ENCODE data around the gene CCDC178. TPM values are rescaled to one million over a fixed set of nuclear protein-coding genes. Genes with fewer than 3 reads are reported as not detected.

The CCDC178 gene
- total and polyA plus RNA-seq, 2 of the 4 experiments (the other 2 are of a cell fraction) = not detected

GRCh38 chr18:32920796-32921787 lies 519.4 kb downstream of the CCDC178 start:
- Histone ChIP-seq H3K27me3 (ENCODE audit: control insufficient read depth, insufficient read depth, low read length) (no peaks in the 10 kb centered on the region), H3K4ac (ENCODE audit: low read depth, low read length) (no peak overlapping the region), H2BK20ac (ENCODE audit: low read depth, low read length) (no peak overlapping the region), H4K8ac (ENCODE audit: low read depth in 2 of 2, low read length in 2 of 2) (no peak overlapping the region), H3K27ac (ENCODE audit: insufficient read depth, low read length) (no peak overlapping the region), H2BK15ac (ENCODE audit: low read depth, low read length) (no peak overlapping the region), H3K4me1 (ENCODE audit: control insufficient read depth, insufficient read depth, low read length) (peaks cover 1% of the 10 kb centered on the region; the same call in 1 of the 2 replicates), H3K36me3 (ENCODE audit: control insufficient read depth, insufficient read depth, low read length) (no peaks in the 10 kb centered on the region), H3K79me1 (ENCODE audit: low read depth in 1 of 2, low read length in 2 of 2) (no peaks in the 10 kb centered on the region), H3K9ac (ENCODE audit: low read depth, low read length) (no peak overlapping the region), H3K4me3 (ENCODE audit: insufficient read depth, low read depth, low read length) (no peak overlapping the region), H2BK5ac (ENCODE audit: low read depth, low read length, poor library complexity, severe bottlenecking) (no peak overlapping the region), H3K4me2 (ENCODE audit: low read depth, low read length) (no peak overlapping the region), H3K9me3 (ENCODE audit: control insufficient read depth, insufficient read depth, low read length) (no peaks in the 10 kb centered on the region), H3K56ac (ENCODE audit: extremely low read depth, insufficient read depth, low read length) (no peak overlapping the region), H4K20me1 (ENCODE audit: insufficient read depth, low read length) (no peaks in the 10 kb centered on the region), H2AK5ac (ENCODE audit: low read depth, low read length) (no peak overlapping the region), H3K14ac (replicated peaks; ENCODE audit: low read depth, low read length) (no peak overlapping the region), H3K23ac (ENCODE audit: low read depth, low read length) (no peak overlapping the region), H2BK120ac (ENCODE audit: low read depth, low read length) (no peak overlapping the region), H3K18ac (ENCODE audit: low read depth, low read length) (no peak overlapping the region), H2AK9ac (replicated peaks; ENCODE audit: low read depth, low read length, poor library complexity) (no peak overlapping the region), H2AFZ (replicated peaks; ENCODE audit: low read length, poor library complexity) (no peak overlapping the region), H4K5ac (ENCODE audit: low read depth, low read length) (no peak overlapping the region), H3K9me1 (ENCODE audit: insufficient read depth, low read length) (no peaks in the 10 kb centered on the region), H4K91ac (ENCODE audit: insufficient read depth, low read depth, low read length) (no peak overlapping the region)
- CTCF ChIA-PET = no interaction called here
- peak; percentile 95 for DNase-seq
- TF ChIP-seq USF2 (IDR thresholded peaks at IDR 0.05; ENCODE audit: low read depth, low read length) (no peak), FOS (IDR thresholded peaks at IDR 0.05; ENCODE audit: low read depth, low read length) (peak; percentile 89), BHLHE40 (IDR thresholded peaks at IDR 0.05; ENCODE audit: low read depth, low read length) (peak; percentile 60; the same call in 1 of the 2 replicates), CEBPB (IDR thresholded peaks at IDR 0.05; ENCODE audit: low read depth, low read length) (peak; percentile 92)
- WGBS, 2 experiments (ENCODE audit: extremely low coverage in 2 of 2, insufficient read length in 1 of 2) = no CpG with 5 or more reads among the region's 8 CpGs
- in situ Hi-C loops (cut with MboI; ENCODE audit: low sequenced_read_pairs) = no loop called here
- dilution Hi-C loops (cut with HindIII; ENCODE audit: low sequenced_read_pairs, unreplicated experiment) = no loop called here
- no TSS peak for BruUV-seq (replicated peaks)
- intact Hi-C loops (cut with micrococcal nuclease) = no loop called here
- peak; percentile 77; the same call in 1 of the 2 replicates for ATAC-seq (ENCODE audit: low read depth)
- POLR2A ChIA-PET (ENCODE audit: unreplicated experiment) = no interaction called here
